Epithelial cell of esophagus (primary cell): ENCODE measurements around the gene RNF214.
"Not testable (repeated sequence)": the region's sequence is repeated elsewhere in the genome, so short reads cannot be mapped to it uniquely, and the experiment has no call there.

Experiments used
- DNase-seq: peaks from one replicate; pipeline ENCODE4 v3.0.0; 2010; ENCODE audit warnings: low read depth
- H3K4me3 ChIP-seq: 2 replicates; pipeline ENCODE4 v1.5.1; 2011; ENCODE audit warnings: mild to moderate bottlenecking, low read length, control low read depth
- TF ChIP-seq, protein P1 (sequence below): IDR thresholded peaks from 2 replicates; pipeline ENCODE4 v1.5.1; 2011; ENCODE audit warnings: low read depth, mild to moderate bottlenecking, low read length, control low read depth, inconsistent platforms; ENCODE audit not compliant: insufficient read depth; ENCODE audit errors: missing control alignments

RNF214 gene

DNA sequence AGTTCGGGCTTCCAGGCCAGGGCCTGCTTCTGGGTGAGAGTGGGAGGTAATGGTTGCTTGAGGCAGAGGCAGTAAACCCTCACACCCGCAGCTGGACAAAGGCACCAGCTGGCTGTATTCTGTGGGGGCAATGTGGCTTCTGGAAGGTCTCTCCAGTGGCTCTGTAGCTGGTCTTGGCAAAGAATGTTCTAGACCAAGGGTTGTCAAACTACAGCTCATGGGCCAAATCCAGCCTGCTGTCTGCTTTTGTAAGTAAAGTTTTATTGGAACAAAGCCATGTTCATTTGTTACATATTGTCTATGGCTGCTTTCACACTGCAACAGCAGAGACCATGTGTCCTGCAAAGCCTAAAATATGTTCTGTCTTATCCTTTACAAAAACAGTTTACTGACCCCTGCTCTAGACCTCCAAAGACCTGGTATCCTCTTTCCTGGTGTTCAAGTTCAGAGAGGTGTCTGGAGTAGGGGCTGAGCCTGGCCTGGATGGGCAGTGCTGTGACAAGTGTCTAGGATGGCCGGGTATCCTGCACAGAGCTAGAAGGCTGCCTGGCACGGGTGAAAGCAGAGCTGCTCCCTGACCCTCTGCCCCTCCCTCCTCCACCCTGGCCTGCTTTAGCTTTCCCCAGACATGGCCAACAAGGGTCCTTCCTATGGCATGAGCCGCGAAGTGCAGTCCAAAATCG lies 29.9 kb upstream of the RNF214 start:
- no peak overlapping the region for H3K4me3 ChIP-seq
- TF ChIP-seq, protein P1, sequence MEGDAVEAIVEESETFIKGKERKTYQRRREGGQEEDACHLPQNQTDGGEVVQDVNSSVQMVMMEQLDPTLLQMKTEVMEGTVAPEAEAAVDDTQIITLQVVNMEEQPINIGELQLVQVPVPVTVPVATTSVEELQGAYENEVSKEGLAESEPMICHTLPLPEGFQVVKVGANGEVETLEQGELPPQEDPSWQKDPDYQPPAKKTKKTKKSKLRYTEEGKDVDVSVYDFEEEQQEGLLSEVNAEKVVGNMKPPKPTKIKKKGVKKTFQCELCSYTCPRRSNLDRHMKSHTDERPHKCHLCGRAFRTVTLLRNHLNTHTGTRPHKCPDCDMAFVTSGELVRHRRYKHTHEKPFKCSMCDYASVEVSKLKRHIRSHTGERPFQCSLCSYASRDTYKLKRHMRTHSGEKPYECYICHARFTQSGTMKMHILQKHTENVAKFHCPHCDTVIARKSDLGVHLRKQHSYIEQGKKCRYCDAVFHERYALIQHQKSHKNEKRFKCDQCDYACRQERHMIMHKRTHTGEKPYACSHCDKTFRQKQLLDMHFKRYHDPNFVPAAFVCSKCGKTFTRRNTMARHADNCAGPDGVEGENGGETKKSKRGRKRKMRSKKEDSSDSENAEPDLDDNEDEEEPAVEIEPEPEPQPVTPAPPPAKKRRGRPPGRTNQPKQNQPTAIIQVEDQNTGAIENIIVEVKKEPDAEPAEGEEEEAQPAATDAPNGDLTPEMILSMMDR: no peak
- DNase-seq: no peak

DNA sequence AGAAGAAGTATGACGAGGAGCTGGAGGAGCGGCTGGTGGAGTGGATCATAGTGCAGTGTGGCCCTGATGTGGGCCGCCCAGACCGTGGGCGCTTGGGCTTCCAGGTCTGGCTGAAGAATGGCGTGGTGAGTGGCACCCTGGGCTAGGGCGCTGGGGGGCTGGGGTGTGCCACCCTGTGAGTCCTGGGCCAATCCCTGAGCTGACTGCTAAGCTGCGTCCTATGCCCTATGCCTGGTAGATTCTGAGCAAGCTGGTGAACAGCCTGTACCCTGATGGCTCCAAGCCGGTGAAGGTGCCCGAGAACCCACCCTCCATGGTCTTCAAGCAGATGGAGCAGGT lies 29.4 kb upstream of the RNF214 start:
- TF ChIP-seq, protein P1: no peak

DNA sequence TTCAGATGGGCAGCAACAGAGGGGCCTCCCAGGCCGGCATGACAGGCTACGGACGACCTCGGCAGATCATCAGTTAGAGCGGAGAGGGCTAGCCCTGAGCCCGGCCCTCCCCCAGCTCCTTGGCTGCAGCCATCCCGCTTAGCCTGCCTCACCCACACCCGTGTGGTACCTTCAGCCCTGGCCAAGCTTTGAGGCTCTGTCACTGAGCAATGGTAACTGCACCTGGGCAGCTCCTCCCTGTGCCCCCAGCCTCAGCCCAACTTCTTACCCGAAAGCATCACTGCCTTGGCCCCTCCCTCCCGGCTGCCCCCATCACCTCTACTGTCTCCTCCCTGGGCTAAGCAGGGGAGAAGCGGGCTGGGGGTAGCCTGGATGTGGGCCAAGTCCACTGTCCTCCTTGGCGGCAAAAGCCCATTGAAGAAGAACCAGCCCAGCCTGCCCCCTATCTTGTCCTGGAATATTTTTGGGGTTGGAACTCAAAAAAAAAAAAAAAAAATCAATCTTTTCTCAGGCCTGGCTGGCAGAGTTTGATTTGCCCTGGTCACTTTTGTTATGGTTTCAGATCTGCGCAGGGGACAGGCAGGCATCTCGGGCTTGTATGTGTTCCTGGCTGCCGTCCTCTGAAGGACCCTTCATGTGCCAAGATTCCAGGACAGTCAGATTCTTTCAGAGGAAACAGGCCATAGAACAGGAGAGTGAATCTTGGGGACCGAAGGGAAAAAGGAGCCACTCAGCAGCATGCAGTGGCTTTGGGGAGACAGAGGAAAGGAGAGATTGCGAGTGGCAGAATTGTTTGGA lies 28.0 kb upstream of the RNF214 start:
- no peak overlapping the region for H3K4me3 ChIP-seq
- TF ChIP-seq, protein P1: no peak

More for the DNA sequence above, 29.4 kb upstream of the RNF214 start:
- H3K4me3 ChIP-seq: no peak overlapping the region
- no peak for DNase-seq

GRCh38 chr11:117205211-117205818 lies 27.2 kb upstream of the RNF214 start:
- no peak for DNase-seq
- H3K4me3 ChIP-seq: no peak overlapping the region
- TF ChIP-seq, protein P1: no peak

More for the DNA sequence above, 28.0 kb upstream of the RNF214 start:
- no peak for DNase-seq

DNA sequence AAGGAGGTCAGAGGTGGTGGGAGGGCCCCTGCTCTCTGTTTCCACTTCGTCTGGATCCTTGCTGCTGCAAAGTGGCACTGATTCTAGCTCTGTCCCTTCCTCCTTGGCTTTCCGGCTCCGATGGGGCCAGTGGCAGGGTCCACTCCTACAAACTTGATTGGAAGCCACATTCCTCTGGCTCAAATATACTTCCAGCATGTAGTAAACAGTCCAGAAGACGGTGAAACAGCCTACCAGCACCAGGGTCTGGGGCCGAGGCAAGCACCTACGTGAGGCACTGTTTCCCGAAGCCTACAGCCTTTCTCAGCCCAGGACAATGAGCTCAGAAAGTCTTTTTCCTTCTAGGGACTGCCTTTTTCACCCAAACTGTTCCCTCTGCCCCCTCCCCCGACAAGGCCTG lies 26.4 kb upstream of the RNF214 start:
- not testable (repeated sequence) for H3K4me3 ChIP-seq, DNase-seq

GRCh38 chr11:117206859-117207258 lies 25.6 kb upstream of the RNF214 start:
- not testable (repeated sequence) for H3K4me3 ChIP-seq, DNase-seq

GRCh38 chr11:117207481-117207880 lies 25.0 kb upstream of the RNF214 start:
- DNase-seq: not testable (repeated sequence)

DNA sequence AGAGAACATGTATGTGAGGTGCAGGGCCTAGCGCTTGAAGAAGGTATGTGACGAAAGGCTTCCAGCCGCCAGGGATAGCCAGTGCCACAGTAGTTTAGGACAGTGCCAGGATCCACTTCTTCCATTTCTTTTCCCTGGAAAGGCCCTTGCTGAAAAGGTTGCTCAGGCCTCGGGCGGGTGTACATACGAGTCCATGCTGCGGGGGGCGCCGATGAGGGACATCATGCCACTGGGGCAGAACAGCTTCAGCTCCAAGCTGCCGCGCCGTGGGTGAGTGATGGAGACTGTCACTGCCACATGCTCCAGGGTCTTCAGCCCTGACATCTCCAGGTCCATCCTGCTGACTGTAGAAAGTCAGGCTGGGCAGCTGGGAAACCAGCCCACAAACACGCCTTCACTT lies 23.8 kb upstream of the RNF214 start:
- not testable (repeated sequence) for DNase-seq

More at GRCh38 chr11:117207481-117207880, 25.0 kb upstream of the RNF214 start:
- H3K4me3 ChIP-seq: not testable (repeated sequence)

DNA sequence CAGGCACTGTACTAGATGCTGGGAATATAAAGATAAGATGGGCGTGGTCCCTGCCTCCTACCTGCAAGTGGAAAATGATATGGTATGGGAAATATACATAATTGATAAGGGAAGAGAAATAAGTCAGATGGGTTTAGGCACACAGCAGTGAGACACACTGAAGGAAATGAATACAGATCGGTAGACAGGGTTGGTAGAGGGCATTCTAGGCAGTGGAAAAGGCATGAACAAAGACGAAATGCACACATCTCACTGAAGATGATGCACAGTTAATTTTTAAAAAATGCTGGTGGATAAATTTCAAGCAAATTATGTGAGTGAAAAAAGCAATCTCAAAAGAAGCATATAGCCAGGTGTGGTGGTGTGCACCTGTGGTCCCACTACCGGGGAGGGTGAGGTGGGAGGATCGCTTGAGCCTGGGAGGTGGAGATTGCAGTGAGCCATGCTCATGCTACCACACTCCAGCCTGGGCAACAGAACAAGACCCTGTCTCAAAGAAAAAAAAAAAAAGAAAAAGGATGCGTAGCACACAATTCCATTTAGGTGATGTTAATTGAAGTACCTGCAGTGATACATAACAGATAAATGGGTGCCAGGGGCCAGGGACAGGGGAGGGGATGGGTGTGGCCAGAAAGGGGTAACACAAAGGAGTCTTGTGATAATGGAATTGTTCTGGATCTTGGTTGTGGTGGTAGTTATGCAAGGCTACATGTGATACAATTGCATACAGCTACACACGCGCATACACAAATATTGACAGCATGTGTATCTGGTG lies 22.9 kb upstream of the RNF214 start:
- peak; percentile 19 for DNase-seq
- H3K4me3 ChIP-seq: not testable (repeated sequence)

More for the DNA sequence above, 23.8 kb upstream of the RNF214 start:
- not testable (repeated sequence) for H3K4me3 ChIP-seq
